ENCODE measurements around the gene DIDO1. TPM values are rescaled to one million over a fixed set of nuclear protein-coding genes. Genes with fewer than 3 reads are reported as not detected.

The DIDO1 gene
- total and polyA plus RNA-seq, 7 donors, result 10.4 to 70.6 (median 48.7) TPM

- Histone ChIP-seq H3K27me3 (peaks cover 0 to 28% (median 21%) of the 10 kb centered on the region in 3 donors), H3K4me3 (no peak overlapping the region), H3K4me1 (no peaks in the 10 kb centered on the region), H3K27ac (no peak overlapping the region), H3K9me3 (no peaks in the 10 kb centered on the region), H3K36me3 (peaks cover 0 to 2% (median 0%) of the 10 kb centered on the region in 4 donors)
- intact Hi-C loops (cut with DNase I), result no loop called here
- 53 to 83% methylated on average over 16 of the region's 16 CpGs for WGBS, 2 donors
- no peak for TF ChIP-seq EP300 (IDR thresholded peaks at IDR 0.05)
- no peak for TF ChIP-seq POLR2A (IDR thresholded peaks at IDR 0.05)
- no peak for TF ChIP-seq POLR2AphosphoS5 (IDR thresholded peaks at IDR 0.05)
- no peak for TF ChIP-seq CTCF (IDR thresholded peaks at IDR 0.05)
- DNase-seq, result no peak
Measured at GRCh38 chr20:62841705-62842212, 84.5 kb downstream of the DIDO1 start.

GRCh38 chr20:62840244-62841197 lies 85.8 kb downstream of the DIDO1 start:
- Histone ChIP-seq H3K9me3 (no peaks in the 10 kb centered on the region), H3K36me3 (peaks cover 0 to under 1% (median 0%) of the 10 kb centered on the region in 4 donors), H3K4me1 (no peaks in the 10 kb centered on the region), H3K27ac (no peak overlapping the region), H3K4me3 (no peak overlapping the region), H3K27me3 (peaks cover 0 to 35% (median 21%) of the 10 kb centered on the region in 3 donors)
- intact Hi-C loops (cut with DNase I), result no loop called here
- TF ChIP-seq POLR2A (IDR thresholded peaks at IDR 0.05) (no peak), EP300 (IDR thresholded peaks at IDR 0.05) (no peak), CTCF (IDR thresholded peaks at IDR 0.05) (no peak), POLR2AphosphoS5 (IDR thresholded peaks at IDR 0.05) (no peak)
- 29 to 71% methylated on average over 45 of the region's 45 CpGs for WGBS, 2 donors
- no peak for DNase-seq

- H3K9me3 ChIP-seq, result no peaks in the 10 kb centered on the region
- no peak overlapping the region for H3K4me3 ChIP-seq
- no peak overlapping the region for H3K27ac ChIP-seq
- peaks cover 0 to 35% (median 21%) of the 10 kb centered on the region in 3 donors for H3K27me3 ChIP-seq
- intact Hi-C loops (cut with DNase I), result no loop called here
- H3K36me3 ChIP-seq, result no peaks in the 10 kb centered on the region
- WGBS, 2 donors, result 86 to 94% methylated on average over 11 of the region's 11 CpGs
- TF ChIP-seq POLR2AphosphoS5 (IDR thresholded peaks at IDR 0.05), result no peak
- TF ChIP-seq EP300 (IDR thresholded peaks at IDR 0.05), result no peak
- no peak for TF ChIP-seq POLR2A (IDR thresholded peaks at IDR 0.05)
- TF ChIP-seq CTCF (IDR thresholded peaks at IDR 0.05), result no peak
- no peak for DNase-seq
- H3K4me1 ChIP-seq, result no peaks in the 10 kb centered on the region
Measured at GRCh38 chr20:62839816-62840215, 86.5 kb downstream of the DIDO1 start.

- no peaks in the 10 kb centered on the region for H3K36me3 ChIP-seq
- WGBS, 2 donors, result 91 to 94% methylated on average over 8 of the region's 8 CpGs
- intact Hi-C loops (cut with DNase I), result no loop called here
Measured at GRCh38 chr20:62839261-62839660, 87.0 kb downstream of the DIDO1 start.

More at GRCh38 chr20:62839261-62839660, 87.0 kb downstream of the DIDO1 start:
- Histone ChIP-seq H3K27ac (no peak overlapping the region), H3K9me3 (no peaks in the 10 kb centered on the region), H3K4me1 (no peaks in the 10 kb centered on the region), H3K27me3 (peaks cover 0 to 35% (median 21%) of the 10 kb centered on the region in 3 donors), H3K4me3 (no peak overlapping the region)
- no peak for DNase-seq
- TF ChIP-seq POLR2A (IDR thresholded peaks at IDR 0.05), result no peak
- no peak for TF ChIP-seq CTCF (IDR thresholded peaks at IDR 0.05)
- TF ChIP-seq EP300 (IDR thresholded peaks at IDR 0.05), result no peak
- no peak for TF ChIP-seq POLR2AphosphoS5 (IDR thresholded peaks at IDR 0.05)
